ENCODE results near the gene MRPL51.
"Not testable (repeated sequence)": the region's sequence is repeated elsewhere in the genome, so short reads cannot be mapped to it uniquely, and the experiment has no call there.

MRPL51 gene

DNA sequence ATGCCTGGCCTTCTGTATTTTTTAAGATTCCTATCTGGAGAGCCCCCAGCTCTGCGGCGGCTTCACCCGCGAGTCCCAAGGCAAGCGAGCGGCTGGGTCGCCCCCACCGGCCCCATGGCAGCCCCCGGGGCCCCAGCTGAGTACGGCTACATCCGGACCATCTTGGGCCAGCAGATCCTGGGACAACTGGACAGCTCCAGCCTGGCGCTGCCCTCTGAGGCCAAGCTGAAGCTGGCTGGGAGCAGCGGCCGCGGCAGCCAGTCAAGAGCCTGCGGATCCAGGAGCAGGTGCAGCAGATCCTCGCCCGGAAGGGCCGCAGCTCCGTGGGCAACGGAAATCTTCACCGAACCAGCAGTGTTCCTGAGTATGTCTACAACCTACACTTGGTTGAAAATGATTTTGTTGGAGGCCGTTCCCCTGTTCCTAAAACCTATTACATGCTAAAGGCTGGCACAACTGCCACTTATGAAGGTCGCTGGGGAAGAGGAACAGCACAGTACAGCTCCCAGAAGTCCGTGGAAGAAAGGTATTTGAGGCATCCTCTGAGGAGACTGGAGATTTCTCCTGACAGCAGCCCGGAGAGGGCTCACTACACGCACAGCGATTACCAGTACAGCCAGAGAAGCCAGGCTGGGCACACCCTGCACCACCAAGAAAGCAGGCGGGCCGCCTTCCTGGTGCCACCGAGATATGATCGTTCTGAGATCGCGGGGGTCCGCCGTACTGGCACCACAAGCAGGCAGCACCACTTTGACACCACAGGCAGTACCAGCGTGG lies 15.3 kb downstream of the MRPL51 start:
- not testable (repeated sequence) for H3K4me3 ChIP-seq (ENCODE audit: low read depth, low read length); H3K27me3 ChIP-seq (ENCODE audit: control insufficient read depth, insufficient read depth, low read length)

GRCh38 chr12:6476489-6476888 lies 16.6 kb downstream of the MRPL51 start:
- H3K9ac ChIP-seq (ENCODE audit: low read depth, low read length): no peak overlapping the region
- no peaks in the 10 kb centered on the region for H3K27me3 ChIP-seq (ENCODE audit: control insufficient read depth, insufficient read depth, low read length)
- H3K9me3 ChIP-seq (ENCODE audit: control insufficient read depth, insufficient read depth, low read length): no peaks in the 10 kb centered on the region
- no peak overlapping the region for H3K4me3 ChIP-seq (ENCODE audit: low read depth, low read length)
- no peak overlapping the region for H3K27ac ChIP-seq (ENCODE audit: low read depth, low read length)
- no peaks in the 10 kb centered on the region for H3K4me1 ChIP-seq (ENCODE audit: control insufficient read depth, insufficient read depth, low read length)
- H3K36me3 ChIP-seq (ENCODE audit: control insufficient read depth, insufficient read depth, low read length): no peaks in the 10 kb centered on the region

More for the DNA sequence above, 15.3 kb downstream of the MRPL51 start:
- H3K9ac ChIP-seq (ENCODE audit: low read depth, low read length); H3K36me3 ChIP-seq (ENCODE audit: control insufficient read depth, insufficient read depth, low read length); H3K4me1 ChIP-seq (ENCODE audit: control insufficient read depth, insufficient read depth, low read length); H3K27ac ChIP-seq (ENCODE audit: low read depth, low read length); H3K9me3 ChIP-seq (ENCODE audit: control insufficient read depth, insufficient read depth, low read length): not testable (repeated sequence)

DNA sequence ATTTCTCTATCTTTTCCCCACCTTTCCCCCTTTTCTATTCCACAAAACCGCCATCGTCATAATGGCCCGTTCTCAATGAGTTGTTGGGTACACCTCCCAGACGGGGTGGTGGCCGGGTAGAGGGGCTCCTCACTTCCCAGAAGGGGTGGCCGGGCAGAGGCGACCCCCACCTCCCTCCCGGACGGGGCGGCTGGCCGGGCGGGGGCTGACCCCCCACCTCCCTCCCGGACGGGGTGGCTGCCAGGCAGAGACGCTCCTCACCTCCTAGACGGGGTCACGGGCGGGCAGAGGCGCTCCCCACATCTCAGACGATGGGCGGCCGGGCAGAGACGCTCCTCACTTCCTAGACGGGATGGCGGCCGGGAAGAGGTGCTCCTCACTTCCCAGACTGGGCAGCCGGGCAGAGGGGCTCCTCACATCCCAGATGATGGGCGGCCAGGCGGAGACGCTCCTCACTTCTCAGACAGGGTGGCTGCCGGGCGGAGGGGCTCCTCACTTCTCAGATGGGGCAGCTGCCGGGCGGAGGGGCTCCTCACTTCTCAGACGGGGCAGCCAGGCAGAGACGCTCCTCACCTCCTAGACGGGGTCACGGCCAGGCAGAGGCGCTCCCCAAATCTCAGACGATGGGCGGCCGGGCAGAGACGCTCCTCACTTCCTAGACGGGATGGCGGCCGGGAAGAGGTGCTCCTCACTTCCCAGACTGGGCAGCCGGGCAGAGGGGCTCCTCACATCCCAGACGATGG lies 17.7 kb downstream of the MRPL51 start:
- not testable (repeated sequence) for H3K9me3 ChIP-seq (ENCODE audit: control insufficient read depth, insufficient read depth, low read length); H3K4me3 ChIP-seq (ENCODE audit: low read depth, low read length); H3K9ac ChIP-seq (ENCODE audit: low read depth, low read length); H3K4me1 ChIP-seq (ENCODE audit: control insufficient read depth, insufficient read depth, low read length); H3K27me3 ChIP-seq (ENCODE audit: control insufficient read depth, insufficient read depth, low read length); H3K36me3 ChIP-seq (ENCODE audit: control insufficient read depth, insufficient read depth, low read length); H3K27ac ChIP-seq (ENCODE audit: low read depth, low read length)

DNA sequence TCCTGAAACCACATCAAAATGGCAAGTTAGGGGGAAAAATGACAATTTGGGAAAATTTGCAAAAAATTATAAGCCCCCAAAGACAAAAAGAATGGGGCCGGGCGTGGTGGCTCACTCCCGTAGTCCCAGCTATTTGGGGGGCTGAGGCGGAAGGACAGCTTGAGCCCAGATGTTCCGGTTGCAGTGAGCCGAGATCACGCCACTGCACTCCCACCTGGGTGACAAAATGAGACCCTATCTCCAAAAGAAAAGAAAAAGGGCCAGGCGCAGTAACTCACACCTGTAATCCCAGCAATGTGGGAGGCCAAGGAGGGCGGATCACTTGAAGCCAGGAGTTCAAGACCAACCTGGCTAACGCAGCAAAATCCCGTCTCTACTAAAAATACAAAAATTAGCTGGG lies 20.6 kb downstream of the MRPL51 start:
- Histone ChIP-seq H3K27ac (ENCODE audit: low read depth, low read length) (no peak overlapping the region), H3K4me1 (ENCODE audit: control insufficient read depth, insufficient read depth, low read length) (peaks cover 8% of the 10 kb centered on the region), H3K36me3 (ENCODE audit: control insufficient read depth, insufficient read depth, low read length) (no peaks in the 10 kb centered on the region; the same call in 1 of the 2 replicates), H3K9ac (ENCODE audit: low read depth, low read length) (no peak overlapping the region), H3K4me3 (ENCODE audit: low read depth, low read length) (no peak overlapping the region), H3K9me3 (ENCODE audit: control insufficient read depth, insufficient read depth, low read length) (no peaks in the 10 kb centered on the region), H3K27me3 (ENCODE audit: control insufficient read depth, insufficient read depth, low read length) (no peaks in the 10 kb centered on the region)

GRCh38 chr12:6471989-6472360 lies 21.1 kb downstream of the MRPL51 start:
- Histone ChIP-seq H3K9me3 (ENCODE audit: control insufficient read depth, insufficient read depth, low read length) (no peaks in the 10 kb centered on the region), H3K27me3 (ENCODE audit: control insufficient read depth, insufficient read depth, low read length) (no peaks in the 10 kb centered on the region), H3K4me3 (ENCODE audit: low read depth, low read length) (no peak overlapping the region), H3K4me1 (ENCODE audit: control insufficient read depth, insufficient read depth, low read length) (peaks cover 8% of the 10 kb centered on the region), H3K36me3 (ENCODE audit: control insufficient read depth, insufficient read depth, low read length) (no peaks in the 10 kb centered on the region; the same call in 1 of the 2 replicates), H3K27ac (ENCODE audit: low read depth, low read length) (no peak overlapping the region), H3K9ac (ENCODE audit: low read depth, low read length) (no peak overlapping the region)

- peak within 1 kb of the TSS; percentile 91 for H3K27ac ChIP-seq (ENCODE audit: low read depth, low read length)
- no peaks in the 10 kb centered on the region for H3K9me3 ChIP-seq (ENCODE audit: control insufficient read depth, insufficient read depth, low read length)
- peak within 1 kb of the TSS; percentile 90 for H3K4me3 ChIP-seq (ENCODE audit: low read depth, low read length)
- H3K9ac ChIP-seq (ENCODE audit: low read depth, low read length): peak within 1 kb of the TSS; percentile 71
- peaks cover 5% of the 10 kb centered on the region for H3K36me3 ChIP-seq (ENCODE audit: control insufficient read depth, insufficient read depth, low read length)
- H3K4me1 ChIP-seq (ENCODE audit: control insufficient read depth, insufficient read depth, low read length): peaks cover 8% of the 10 kb centered on the region
- no peaks in the 10 kb centered on the region for H3K27me3 ChIP-seq (ENCODE audit: control insufficient read depth, insufficient read depth, low read length)
These were observed 22.5 kb downstream of the MRPL51 start, which contains the start of gene VAMP1 for GRCh38 chr12:6470375-6471163. TSS of gene VAMP1 (minus strand) at chr12:6470677. CDS start at chr12:6470531, 146 bp downstream.

- peak overlapping the region; percentile 91 for H3K27ac ChIP-seq (ENCODE audit: low read depth, low read length)
- H3K4me3 ChIP-seq (ENCODE audit: low read depth, low read length): peak overlapping the region; percentile 90
- H3K36me3 ChIP-seq (ENCODE audit: control insufficient read depth, insufficient read depth, low read length): peaks cover 9% of the 10 kb centered on the region
- no peaks in the 10 kb centered on the region for H3K9me3 ChIP-seq (ENCODE audit: control insufficient read depth, insufficient read depth, low read length)
- H3K4me1 ChIP-seq (ENCODE audit: control insufficient read depth, insufficient read depth, low read length): peaks cover 8% of the 10 kb centered on the region
- peak overlapping the region; percentile 71; the same call in 1 of the 2 replicates for H3K9ac ChIP-seq (ENCODE audit: low read depth, low read length)
- no peaks in the 10 kb centered on the region for H3K27me3 ChIP-seq (ENCODE audit: control insufficient read depth, insufficient read depth, low read length)
These were observed 23.3 kb downstream of the MRPL51 start for GRCh38 chr12:6469609-6470374.

GRCh38 chr12:6469092-6469491 lies 24.0 kb downstream of the MRPL51 start:
- H3K4me1 ChIP-seq (ENCODE audit: control insufficient read depth, insufficient read depth, low read length): peaks cover 8% of the 10 kb centered on the region

GRCh38 chr12:6468283-6468575 lies 24.8 kb downstream of the MRPL51 start:
- H3K9ac ChIP-seq (ENCODE audit: low read depth, low read length): no peak overlapping the region
- no peaks in the 10 kb centered on the region for H3K27me3 ChIP-seq (ENCODE audit: control insufficient read depth, insufficient read depth, low read length)
- no peaks in the 10 kb centered on the region for H3K9me3 ChIP-seq (ENCODE audit: control insufficient read depth, insufficient read depth, low read length)
- H3K27ac ChIP-seq (ENCODE audit: low read depth, low read length): no peak overlapping the region
- peaks cover 8% of the 10 kb centered on the region for H3K4me1 ChIP-seq (ENCODE audit: control insufficient read depth, insufficient read depth, low read length)
- peaks cover 24% of the 10 kb centered on the region for H3K36me3 ChIP-seq (ENCODE audit: control insufficient read depth, insufficient read depth, low read length)
- H3K4me3 ChIP-seq (ENCODE audit: low read depth, low read length): no peak overlapping the region

More at GRCh38 chr12:6469092-6469491, 24.0 kb downstream of the MRPL51 start:
- Histone ChIP-seq H3K27ac (ENCODE audit: low read depth, low read length) (no peak overlapping the region), H3K4me3 (ENCODE audit: low read depth, low read length) (no peak overlapping the region), H3K36me3 (ENCODE audit: control insufficient read depth, insufficient read depth, low read length) (peaks cover 16% of the 10 kb centered on the region), H3K9me3 (ENCODE audit: control insufficient read depth, insufficient read depth, low read length) (no peaks in the 10 kb centered on the region), H3K27me3 (ENCODE audit: control insufficient read depth, insufficient read depth, low read length) (no peaks in the 10 kb centered on the region), H3K9ac (ENCODE audit: low read depth, low read length) (no peak overlapping the region)

GRCh38 chr12:6467571-6468282 lies 25.3 kb downstream of the MRPL51 start:
- H3K4me3 ChIP-seq (ENCODE audit: low read depth, low read length); H3K9me3 ChIP-seq (ENCODE audit: control insufficient read depth, insufficient read depth, low read length); H3K27me3 ChIP-seq (ENCODE audit: control insufficient read depth, insufficient read depth, low read length); H3K4me1 ChIP-seq (ENCODE audit: control insufficient read depth, insufficient read depth, low read length); H3K9ac ChIP-seq (ENCODE audit: low read depth, low read length); H3K27ac ChIP-seq (ENCODE audit: low read depth, low read length): not testable (repeated sequence)
- peaks cover 28% of the 10 kb centered on the region for H3K36me3 ChIP-seq (ENCODE audit: control insufficient read depth, insufficient read depth, low read length)
